Esophagus squamous epithelium (tissue), 5 donors: ENCODE results near the gene TBC1D14. TPM values are rescaled to one million over a fixed set of nuclear protein-coding genes. Genes with fewer than 3 reads are reported as not detected.

Source experiments
- DNase-seq: peaks from one replicate; lab custom pipeline; 2025; lab: John Stamatoyannopoulos, UW
- H3K27ac ChIP-seq, 4 donors: fragments of 200-600 bp; sonication (generic); one replicate each; pipeline ENCODE4 v1.5.1; 2016 to 2019; ENCODE audit warnings: mild to moderate bottlenecking in 1 of 4
- H3K27me3 ChIP-seq, 4 donors: fragments of 200-600 bp; sonication (generic); 1 replicate in 3 of 4; 2 replicates in 1 of 4; pipeline versions ENCODE4 v1.5.1 to v1.6.0; 2017 to 2021; ENCODE audit warnings: antibody characterized with exemption in 1 of 4
- H3K36me3 ChIP-seq, 3 donors: fragments of 200-600 bp; sonication (generic); one replicate each; pipeline ENCODE4 v1.5.1; 2016 to 2019
- H3K4me1 ChIP-seq, 3 donors: fragments of 200-600 bp; sonication (generic); one replicate each; pipeline ENCODE4 v1.5.1; 2017 to 2019
- H3K4me3 ChIP-seq, 4 donors: fragments of 200-600 bp; sonication (generic); 1 replicate in 3 of 4; 2 replicates in 1 of 4; pipeline ENCODE4 v1.5.1; 2016 to 2019; ENCODE audit warnings: mild to moderate bottlenecking in 2 of 4, moderate library complexity in 1 of 4
- H3K9me3 ChIP-seq, 3 donors: fragments of 200-600 bp; sonication (generic); one replicate each; pipeline ENCODE4 v1.5.1; 2016 to 2019
- POLR2A ChIP-seq, 4 donors: fragments of 450-650 bp; IDR thresholded peaks; one replicate each; pipeline ENCODE4 v1.6.1; 2017; ENCODE audit warnings: antibody characterized with exemption in 4 of 4, mild to moderate bottlenecking in 4 of 4, moderate library complexity in 3 of 4
- WGBS, 2 donors: methylation state at CpG; one replicate each; pipeline ENCODE4 v1.1.5; 2018; 5-methylcytosine and 5-hydroxymethylcytosine counted together
- intact Hi-C: fragments of 100-400 bp; cut with DNase I; formaldehyde crosslinking; loops from one replicate; pipeline ENCODE4 v1.15.0; 2022
- total RNA-seq, 4 donors: library from RNA; depleted of rRNA; stranded (reverse); fragments of >200 nt; gene quantifications; one replicate each; pipeline ENCODE4 v1.1.0, GENCODE V29; 2016
- TF ChIP-seq, protein P1 (sequence below), 6 experiments: fragments of 450-650 bp in 4 of 6; fragments of 200-600 bp in 2 of 6; sonication (generic) in 2 of 6; IDR thresholded peaks; one replicate each; pipeline ENCODE4 v1.5.1; 2016 to 2019; ENCODE audit warnings: antibody characterized with exemption in 6 of 6, mild to moderate bottlenecking in 4 of 6, moderate library complexity in 4 of 6
- donor health status: DM: yes; HTN: yes; CAD: no.

Gene TBC1D14
- total RNA-seq, 4 donors from 2014 or later: 28.2 to 50.4 (median 42.1) TPM

DNA sequence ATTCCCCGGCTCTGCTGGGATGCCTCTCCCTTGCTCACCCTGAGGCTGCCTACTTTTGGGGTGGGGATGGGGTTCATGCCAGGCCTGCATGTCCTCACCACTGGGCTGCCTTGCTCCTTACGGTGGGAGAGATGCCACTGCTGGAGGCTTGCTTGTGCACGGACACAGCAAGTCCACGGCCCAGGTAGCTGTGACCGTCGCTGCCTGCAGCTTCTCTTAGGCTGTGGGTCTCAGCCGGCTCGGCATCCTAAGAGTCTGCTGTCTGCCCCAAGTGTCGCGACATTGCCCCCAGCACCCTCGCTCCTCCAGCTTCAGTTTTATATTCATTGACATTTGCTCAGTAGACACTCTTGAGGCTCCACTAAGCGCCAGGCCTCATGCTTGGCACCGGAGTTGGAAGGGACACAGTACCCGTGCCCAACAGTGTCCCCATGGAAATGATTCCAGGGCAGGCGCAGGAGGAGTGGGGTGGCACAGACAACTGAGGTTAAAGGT, 58.3 kb downstream of the TBC1D14 start:
- Histone ChIP-seq H3K9me3 (no peaks in the 10 kb centered on the region), H3K4me3 (no peak overlapping the region), H3K27ac (no peak overlapping the region), H3K27me3 (no peaks in the 10 kb centered on the region), H3K4me1 (peaks cover 0 to 24% (median 0%) of the 10 kb centered on the region in 3 donors), H3K36me3 (peaks cover 0 to 45% (median 5%) of the 10 kb centered on the region in 3 donors)
- 85 to 90% methylated on average over 5 of the region's 15 CpGs for WGBS, 2 donors
- DNase-seq: no peak
- intact Hi-C loops: no loop called here
- TF ChIP-seq POLR2A (IDR thresholded peaks at IDR 0.05): no peak
- TF ChIP-seq, protein P1, sequence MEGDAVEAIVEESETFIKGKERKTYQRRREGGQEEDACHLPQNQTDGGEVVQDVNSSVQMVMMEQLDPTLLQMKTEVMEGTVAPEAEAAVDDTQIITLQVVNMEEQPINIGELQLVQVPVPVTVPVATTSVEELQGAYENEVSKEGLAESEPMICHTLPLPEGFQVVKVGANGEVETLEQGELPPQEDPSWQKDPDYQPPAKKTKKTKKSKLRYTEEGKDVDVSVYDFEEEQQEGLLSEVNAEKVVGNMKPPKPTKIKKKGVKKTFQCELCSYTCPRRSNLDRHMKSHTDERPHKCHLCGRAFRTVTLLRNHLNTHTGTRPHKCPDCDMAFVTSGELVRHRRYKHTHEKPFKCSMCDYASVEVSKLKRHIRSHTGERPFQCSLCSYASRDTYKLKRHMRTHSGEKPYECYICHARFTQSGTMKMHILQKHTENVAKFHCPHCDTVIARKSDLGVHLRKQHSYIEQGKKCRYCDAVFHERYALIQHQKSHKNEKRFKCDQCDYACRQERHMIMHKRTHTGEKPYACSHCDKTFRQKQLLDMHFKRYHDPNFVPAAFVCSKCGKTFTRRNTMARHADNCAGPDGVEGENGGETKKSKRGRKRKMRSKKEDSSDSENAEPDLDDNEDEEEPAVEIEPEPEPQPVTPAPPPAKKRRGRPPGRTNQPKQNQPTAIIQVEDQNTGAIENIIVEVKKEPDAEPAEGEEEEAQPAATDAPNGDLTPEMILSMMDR (IDR thresholded peaks at IDR 0.05): no peak

GRCh38 chr4:6968496-6968895, 58.9 kb downstream of the TBC1D14 start:
- Histone ChIP-seq H3K4me3 (no peak overlapping the region), H3K27ac (no peak overlapping the region), H3K9me3 (no peaks in the 10 kb centered on the region), H3K4me1 (peaks cover 0 to 18% (median 0%) of the 10 kb centered on the region in 3 donors), H3K27me3 (no peaks in the 10 kb centered on the region), H3K36me3 (peaks cover 0 to 45% (median 5%) of the 10 kb centered on the region in 3 donors)
- WGBS, 2 donors: 65 to 75% methylated on average over 10 to 11 of the region's 11 CpGs
- TF ChIP-seq, protein P1 (IDR thresholded peaks at IDR 0.05): no peak
- TF ChIP-seq POLR2A (IDR thresholded peaks at IDR 0.05): no peak
- DNase-seq: no peak
- intact Hi-C loops: no loop called here

- H3K27ac ChIP-seq: no peak overlapping the region
- WGBS, 2 donors: 91 to 100% methylated on average over 1 to 14 of the region's 18 CpGs
- no peak overlapping the region for H3K4me3 ChIP-seq
- H3K27me3 ChIP-seq: no peaks in the 10 kb centered on the region
- no peaks in the 10 kb centered on the region for H3K9me3 ChIP-seq
- DNase-seq: no peak
- H3K4me1 ChIP-seq: peaks cover 0 to 24% (median 9%) of the 10 kb centered on the region in 3 donors
- H3K36me3 ChIP-seq: peaks cover 0 to 45% (median 5%) of the 10 kb centered on the region in 3 donors
- TF ChIP-seq, protein P1 (IDR thresholded peaks at IDR 0.05): no peak
- no peak for TF ChIP-seq POLR2A (IDR thresholded peaks at IDR 0.05)
- intact Hi-C loops: loop anchor here (5.0 kb wide), 1 partner anchor 102 kb away; no protein-coding TSS in a partner anchor
Observed at GRCh38 chr4:6969826-6970800, 60.5 kb downstream of the TBC1D14 start.

DNA sequence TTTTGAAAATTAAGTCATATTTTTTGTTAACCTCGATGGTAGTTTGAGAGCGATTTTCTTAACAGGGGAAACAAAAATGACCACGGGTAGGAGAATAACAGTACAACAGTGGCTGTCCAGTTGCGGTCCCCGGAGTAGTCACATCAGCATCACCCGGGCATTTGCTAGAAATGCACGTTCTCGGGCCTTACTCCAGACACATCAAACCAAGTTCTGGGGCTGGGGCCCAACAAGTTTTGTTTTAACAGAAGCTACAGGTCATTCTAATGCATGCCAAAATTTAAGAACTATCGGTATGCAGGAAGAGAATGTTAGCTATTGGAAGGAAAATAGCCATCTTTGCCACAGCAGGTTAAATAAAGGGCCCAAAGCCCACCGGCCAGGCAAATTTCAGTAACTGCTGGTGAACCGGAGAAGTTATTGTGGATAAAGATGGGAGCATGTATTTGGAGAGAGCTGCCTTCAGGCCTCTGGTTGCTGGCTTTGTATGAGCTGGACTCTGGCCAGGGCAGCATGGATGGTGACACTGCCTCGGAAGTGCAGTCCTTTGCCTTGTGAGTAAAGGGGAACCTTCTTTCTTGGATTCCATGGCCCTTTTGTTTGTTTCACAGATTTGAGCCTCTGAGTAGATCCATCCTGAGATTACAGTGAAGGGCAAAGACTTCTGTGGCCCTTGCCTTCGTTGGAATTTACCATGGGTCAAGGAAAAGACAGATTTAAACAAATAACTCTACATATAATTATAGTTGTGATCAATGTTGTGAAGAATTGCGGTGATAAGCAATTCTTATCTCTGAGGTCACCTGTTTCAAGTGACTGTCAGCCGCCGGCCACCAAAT, 62.1 kb downstream of the TBC1D14 start:
- Histone ChIP-seq H3K27me3 (no peaks in the 10 kb centered on the region), H3K4me3 (no peak overlapping the region), H3K36me3 (peaks cover 0 to 52% (median 5%) of the 10 kb centered on the region in 3 donors), H3K27ac (no peak overlapping the region), H3K4me1 (peaks cover 0 to 15% (median 9%) of the 10 kb centered on the region in 3 donors), H3K9me3 (no peaks in the 10 kb centered on the region)
- no peak for DNase-seq
- intact Hi-C loops: loop anchor here (5.0 kb wide), 1 partner anchor 101 kb away; no protein-coding TSS in a partner anchor
- 87% methylated on average over 16 of the region's 16 CpGs for WGBS, 2 donors
- no peak for TF ChIP-seq POLR2A (IDR thresholded peaks at IDR 0.05)

DNA sequence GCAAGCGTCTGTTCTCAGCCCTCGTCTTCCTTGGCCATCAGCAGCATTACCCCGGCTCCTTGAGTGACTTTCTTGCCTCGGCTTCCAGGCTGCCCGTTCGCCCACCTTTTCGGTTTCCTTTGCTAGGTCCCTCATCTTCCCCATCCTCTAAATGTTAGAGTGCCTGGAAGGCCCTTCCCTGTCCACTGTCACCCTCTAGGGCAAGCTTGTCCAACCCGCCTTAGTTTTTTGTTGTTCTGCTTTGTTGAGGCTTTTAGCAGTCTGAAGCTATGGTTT, 62.7 kb downstream of the TBC1D14 start:
- Histone ChIP-seq H3K4me3 (no peak overlapping the region), H3K27me3 (no peaks in the 10 kb centered on the region), H3K9me3 (no peaks in the 10 kb centered on the region), H3K27ac (no peak overlapping the region), H3K36me3 (peaks cover 0 to 50% (median 5%) of the 10 kb centered on the region in 3 donors), H3K4me1 (peaks cover 0 to 15% (median 9%) of the 10 kb centered on the region in 3 donors)
- DNase-seq: no peak
- intact Hi-C loops: loop anchor here (5.0 kb wide), 1 partner anchor 100 kb away; no protein-coding TSS in a partner anchor
- WGBS, 2 donors: 92 to 99% methylated on average over 8 of the region's 8 CpGs
- no peak for TF ChIP-seq POLR2A (IDR thresholded peaks at IDR 0.05)
- TF ChIP-seq, protein P1 (IDR thresholded peaks at IDR 0.05): no peak
